GM19467 (cell line): ENCODE measurements around the gene PRKN.
"Not testable (repeated sequence)": the region's sequence is repeated elsewhere in the genome, so short reads cannot be mapped to it uniquely, and the experiment has no call there.

Experiments used
- ATAC-seq: cut with Tn5 transposase; IDR thresholded peaks from one replicate; pipeline ENCODE4 v1.9.1; 2021; ENCODE audit warnings: mild to moderate bottlenecking, moderate library complexity; ENCODE audit not compliant: unreplicated experiment

Gene PRKN

GRCh38 chr6:162541019-162541601, 186.5 kb downstream of the PRKN start:
- no peak for ATAC-seq

DNA sequence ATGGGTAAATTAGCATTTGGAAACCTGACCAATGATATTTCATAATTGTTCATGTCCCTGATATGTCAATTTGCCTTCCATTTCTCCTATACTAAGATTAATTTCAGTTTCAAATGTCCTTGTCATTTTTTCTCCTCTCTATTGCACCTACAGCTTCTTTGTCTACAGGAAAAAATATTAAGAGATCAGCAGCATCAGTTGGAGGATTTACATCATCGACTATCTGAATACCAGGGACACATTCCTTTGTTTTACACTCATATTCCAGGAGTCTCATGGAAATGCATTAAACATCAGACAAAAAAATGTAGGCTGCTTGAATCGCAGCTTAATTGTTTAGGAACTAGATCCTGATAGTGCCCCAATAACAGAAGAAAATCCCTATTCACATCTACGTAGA, 188.2 kb downstream of the PRKN start:
- ATAC-seq = no peak

GRCh38 chr6:162538643-162539064, 188.9 kb downstream of the PRKN start:
- no peak for ATAC-seq

GRCh38 chr6:162533009-162533400, 194.6 kb downstream of the PRKN start:
- no peak for ATAC-seq

GRCh38 chr6:162532283-162533008, 195.1 kb downstream of the PRKN start:
- no peak for ATAC-seq

GRCh38 chr6:162531391-162531790, 196.2 kb downstream of the PRKN start:
- ATAC-seq = not testable (repeated sequence)

DNA sequence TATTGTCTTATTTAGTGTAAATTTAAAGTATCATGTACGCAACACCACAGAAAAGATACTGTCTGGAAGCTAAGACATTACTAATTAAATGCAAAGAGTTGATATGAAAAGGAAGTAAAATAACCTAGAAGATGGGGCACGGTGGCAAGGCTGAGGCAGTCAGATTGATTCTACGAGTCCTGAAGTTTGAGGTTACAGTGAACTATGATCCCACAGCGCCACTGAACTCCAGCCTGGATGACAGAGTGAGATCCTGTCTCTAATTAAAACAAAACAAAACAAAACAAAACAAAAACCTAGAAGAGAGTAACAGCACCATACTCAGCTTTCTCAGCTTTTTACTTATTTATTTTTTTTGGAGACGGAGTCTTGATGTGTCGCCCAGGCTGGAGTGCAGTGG, 199.0 kb downstream of the PRKN start:
- ATAC-seq = no peak

- ATAC-seq = no peak
Observed at GRCh38 chr6:162526960-162527359, 200.6 kb downstream of the PRKN start.

DNA sequence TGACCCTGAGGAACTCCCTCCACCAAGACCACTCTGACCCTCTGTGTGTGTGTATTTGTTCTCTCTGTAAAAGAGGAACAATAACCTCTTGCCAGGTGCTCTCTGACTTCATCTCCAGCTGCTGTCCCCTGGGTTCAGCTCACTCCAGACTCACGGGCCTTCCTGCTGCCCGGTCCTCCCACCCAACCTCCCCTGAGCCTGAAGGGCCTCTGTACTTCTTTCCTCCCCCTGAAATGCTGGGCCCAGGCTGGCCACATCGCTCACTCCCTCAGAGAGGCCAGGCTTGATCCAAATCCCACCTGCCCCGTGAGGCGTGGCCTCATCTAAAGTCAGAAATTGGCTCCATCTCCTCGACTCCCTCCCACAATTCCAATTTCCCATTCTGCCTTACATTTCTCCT, 202.4 kb downstream of the PRKN start:
- ATAC-seq = no peak

DNA sequence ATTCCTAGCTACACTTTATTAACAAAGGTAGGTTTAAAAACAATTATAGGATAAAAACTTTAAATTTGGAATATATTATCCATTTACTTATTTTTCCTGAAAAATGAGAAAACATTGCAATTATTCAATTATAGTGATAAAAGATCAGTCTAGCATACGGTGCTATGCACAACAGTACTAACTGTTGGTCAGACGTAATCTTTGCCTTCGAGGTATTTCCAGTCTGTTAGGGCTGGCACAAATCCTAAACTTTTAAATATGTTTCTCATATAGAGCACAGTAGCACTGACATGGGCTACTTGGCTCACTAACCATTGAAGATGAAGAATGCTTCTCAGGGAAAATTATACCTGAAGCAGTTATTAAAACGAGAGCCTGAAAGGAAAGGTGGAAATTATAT, 214.8 kb downstream of the PRKN start:
- ATAC-seq = no peak

DNA sequence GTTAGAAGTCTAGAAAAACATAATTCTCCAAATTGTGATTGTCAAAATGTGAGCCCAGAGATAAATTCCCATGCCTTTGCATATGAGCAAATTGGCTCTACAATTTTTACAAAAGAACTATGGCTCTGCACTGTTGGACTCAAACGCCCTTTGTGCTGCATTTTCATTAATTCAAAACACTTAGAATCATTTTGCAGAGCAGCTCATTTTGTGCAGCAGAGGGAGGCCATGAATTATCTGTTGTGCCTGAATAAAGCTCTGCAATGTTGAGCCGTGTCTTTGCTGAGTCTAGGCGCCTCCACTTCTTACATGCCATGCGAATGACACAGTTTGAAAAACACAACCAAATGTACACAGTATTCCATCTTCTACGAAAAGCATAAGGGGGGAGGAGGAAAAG, 230.2 kb downstream of the PRKN start:
- no peak for ATAC-seq

- ATAC-seq = no peak
Observed at GRCh38 chr6:162493917-162494316, 233.6 kb downstream of the PRKN start.

- no peak for ATAC-seq
Observed at GRCh38 chr6:162491637-162492036, 235.9 kb downstream of the PRKN start.

GRCh38 chr6:162489101-162489976, 238.2 kb downstream of the PRKN start:
- ATAC-seq = no peak

DNA sequence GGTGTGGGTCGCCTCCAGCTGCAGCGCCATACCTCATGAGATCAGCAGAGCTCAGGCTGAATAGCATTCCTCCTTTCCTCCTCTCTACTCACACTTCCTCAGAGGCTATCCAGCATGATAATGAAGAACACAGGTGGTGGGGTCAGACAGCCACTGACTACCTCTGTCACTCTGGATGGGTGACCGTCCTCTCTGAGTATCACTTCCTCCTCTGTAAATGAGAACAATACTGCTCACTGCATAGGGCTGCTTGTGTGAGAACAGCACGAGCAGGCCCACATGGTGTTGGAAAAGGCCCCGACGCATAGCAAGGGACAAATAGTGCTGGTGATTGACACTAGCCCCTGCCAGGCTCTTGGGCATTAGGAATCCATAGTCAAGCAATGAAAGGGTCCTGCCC, 239.1 kb downstream of the PRKN start:
- ATAC-seq = no peak

DNA sequence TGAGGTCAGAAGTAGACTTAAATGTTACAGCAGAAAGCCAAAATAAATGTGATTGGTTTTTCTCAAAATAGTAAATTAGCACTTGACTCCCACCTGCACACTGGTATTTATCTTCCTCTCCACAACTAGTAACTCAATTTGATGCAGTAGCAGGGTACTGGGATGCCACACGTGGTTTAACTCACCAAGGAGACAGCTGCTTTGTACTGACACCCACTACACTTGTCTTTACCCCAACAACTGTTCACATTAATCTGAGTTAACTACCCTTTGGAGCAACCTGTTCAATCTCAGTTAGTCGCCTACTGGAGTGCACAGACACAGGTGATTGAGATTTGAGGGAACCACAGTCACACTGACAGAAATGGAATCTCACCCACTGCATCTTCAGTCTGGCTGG, 242.1 kb downstream of the PRKN start:
- no peak for ATAC-seq

GRCh38 chr6:162481938-162482337, 245.6 kb downstream of the PRKN start:
- no peak for ATAC-seq

DNA sequence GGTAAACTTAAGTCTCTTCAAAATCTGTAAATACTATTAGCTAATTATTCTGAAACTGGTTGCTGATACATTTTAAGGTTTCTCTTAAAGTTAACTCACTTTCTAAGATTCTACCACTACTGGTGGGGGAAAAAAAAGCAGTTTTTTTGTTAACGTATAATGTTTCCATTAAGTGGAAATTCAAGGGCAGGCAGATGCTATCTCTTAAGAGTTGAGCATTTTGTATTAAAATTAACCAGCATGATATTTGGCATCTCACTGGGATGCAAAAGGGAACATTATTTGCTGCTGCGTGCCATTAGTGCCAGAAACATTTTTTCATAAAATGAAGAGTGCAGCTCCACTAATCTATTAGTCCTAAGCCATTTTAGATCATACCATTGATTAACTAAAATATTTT, 246.2 kb downstream of the PRKN start:
- no peak for ATAC-seq

DNA sequence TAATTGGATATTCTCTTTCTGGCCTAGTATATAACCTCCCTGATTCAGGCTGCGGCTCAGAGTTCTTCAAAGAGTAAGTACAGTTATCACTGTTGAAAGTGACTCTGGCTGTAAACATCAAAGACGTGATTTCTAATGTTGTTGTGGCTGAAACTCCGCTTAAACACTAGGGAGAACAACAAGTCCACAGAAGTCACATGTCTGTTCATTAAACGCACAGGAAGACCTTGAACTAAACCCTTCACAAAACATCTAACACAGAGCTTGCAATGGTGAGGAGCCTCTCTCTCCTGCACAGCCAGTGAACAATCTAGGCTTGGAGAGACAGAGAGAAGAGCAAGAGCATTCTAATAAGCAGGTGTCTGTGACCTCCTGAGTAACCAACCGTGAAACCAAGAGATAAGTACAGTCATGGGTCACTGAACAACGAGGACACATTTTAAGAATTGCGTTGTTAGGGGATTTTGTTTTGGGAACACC, 249.3 kb downstream of the PRKN start:
- ATAC-seq = no peak

DNA sequence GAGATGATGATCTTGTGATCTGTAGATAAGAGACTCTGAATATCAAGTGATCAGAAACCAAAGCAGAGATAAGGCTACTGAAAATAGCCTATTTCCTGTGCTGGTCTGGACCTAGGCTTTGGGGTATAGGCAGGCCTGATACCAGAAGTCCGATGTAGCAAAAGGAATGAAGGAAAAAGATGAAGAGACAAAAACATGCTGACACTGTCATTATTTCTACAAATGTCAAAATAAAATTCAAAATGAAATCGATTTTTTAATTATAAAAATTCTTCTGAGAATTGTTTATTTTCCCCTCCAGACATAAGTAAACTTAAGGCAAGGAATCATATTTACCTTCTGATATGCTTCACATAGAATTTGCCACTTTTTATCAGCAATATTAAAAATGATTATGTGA, 252.8 kb downstream of the PRKN start:
- ATAC-seq = no peak

GRCh38 chr6:162471842-162472241, 255.7 kb downstream of the PRKN start:
- ATAC-seq = no peak

DNA sequence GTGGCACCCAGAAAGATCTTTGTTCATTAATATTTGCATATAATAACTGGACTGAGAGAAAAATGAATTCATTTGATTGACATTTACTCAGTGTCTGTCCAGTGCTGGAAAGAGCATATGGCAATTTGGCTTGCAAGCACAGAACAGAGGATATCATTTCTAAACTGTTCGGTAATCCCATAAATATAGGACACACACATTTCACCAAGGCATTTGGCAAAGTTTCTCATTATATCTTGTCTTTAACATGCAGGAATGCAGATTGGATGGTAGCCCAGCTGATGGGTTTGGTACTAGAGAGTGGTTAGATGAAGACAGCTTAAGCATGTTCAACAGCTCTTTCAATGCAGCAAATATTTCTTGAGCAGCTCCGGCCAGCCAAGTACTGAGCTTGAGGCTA, 259.2 kb downstream of the PRKN start:
- ATAC-seq = no peak
